Epithelial cell of prostate (primary cell): ENCODE data around the gene OAS3.
"Not testable (repeated sequence)": the region's sequence is repeated elsewhere in the genome, so short reads cannot be mapped to it uniquely, and the experiment has no call there.

ENCODE experiments used
- DNase-seq: peaks from one replicate; pipeline ENCODE4 v3.0.0-alpha.2; 2011; ENCODE audit warnings: low read depth, low spot score
- H3K27ac ChIP-seq: fragments of 450-650 bp; 2 replicates; pipeline ENCODE4 v1.5.1; 2017; ENCODE audit warnings: mild to moderate bottlenecking

OAS3 gene

DNA sequence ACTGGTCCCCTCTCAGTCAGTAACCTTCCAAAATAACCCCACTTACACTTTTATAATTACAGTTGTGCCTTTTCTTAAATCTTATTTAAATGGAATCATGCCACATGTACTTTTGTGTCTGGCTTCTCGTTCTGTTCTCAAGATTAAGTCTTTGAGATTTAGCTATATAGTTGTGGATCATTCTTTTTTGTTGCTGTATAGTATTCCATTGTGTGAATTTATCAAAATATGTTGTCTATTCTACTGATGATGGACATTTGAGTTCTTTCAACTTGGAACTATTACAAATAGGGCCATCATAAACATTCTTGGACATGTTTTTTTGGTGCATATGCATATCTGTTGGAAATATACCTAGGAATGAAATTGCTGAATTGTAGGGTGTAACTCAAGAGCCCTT is 9.0 kb downstream of the OAS3 start:
- no peak overlapping the region for H3K27ac ChIP-seq
- DNase-seq = no peak

DNA sequence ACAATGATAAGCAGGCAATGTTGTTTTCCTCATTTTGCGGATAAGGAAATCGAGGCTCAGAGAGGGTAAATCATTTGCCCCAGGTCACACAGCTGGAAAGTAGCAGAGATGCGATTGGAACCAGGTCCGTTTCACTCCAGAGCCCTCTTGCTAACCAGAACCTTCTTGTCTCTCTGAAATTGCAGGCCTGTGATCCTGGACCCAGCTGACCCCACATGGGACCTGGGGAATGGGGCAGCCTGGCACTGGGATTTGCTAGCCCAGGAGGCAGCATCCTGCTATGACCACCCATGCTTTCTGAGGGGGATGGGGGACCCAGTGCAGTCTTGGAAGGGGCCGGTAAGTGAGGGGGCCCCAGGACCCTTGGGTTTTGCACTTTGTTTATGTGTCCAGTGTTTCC is 9.5 kb downstream of the OAS3 start:
- H3K27ac ChIP-seq = no peak overlapping the region
- no peak for DNase-seq

DNA sequence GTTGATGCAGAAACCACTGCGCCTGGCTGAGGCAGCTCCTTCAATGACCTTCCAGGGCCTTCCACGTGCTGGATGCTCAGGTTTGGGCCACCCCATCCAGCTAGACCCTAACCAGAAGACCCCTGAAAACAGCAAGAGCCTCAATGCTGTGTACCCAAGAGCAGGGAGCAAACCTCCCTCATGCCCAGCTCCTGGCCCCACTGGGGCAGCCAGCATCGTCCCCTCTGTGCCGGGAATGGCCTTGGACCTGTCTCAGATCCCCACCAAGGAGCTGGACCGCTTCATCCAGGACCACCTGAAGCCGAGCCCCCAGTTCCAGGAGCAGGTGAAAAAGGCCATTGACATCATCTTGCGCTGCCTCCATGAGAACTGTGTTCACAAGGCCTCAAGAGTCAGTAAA is 10.5 kb downstream of the OAS3 start:
- no peak overlapping the region for H3K27ac ChIP-seq
- no peak for DNase-seq

DNA sequence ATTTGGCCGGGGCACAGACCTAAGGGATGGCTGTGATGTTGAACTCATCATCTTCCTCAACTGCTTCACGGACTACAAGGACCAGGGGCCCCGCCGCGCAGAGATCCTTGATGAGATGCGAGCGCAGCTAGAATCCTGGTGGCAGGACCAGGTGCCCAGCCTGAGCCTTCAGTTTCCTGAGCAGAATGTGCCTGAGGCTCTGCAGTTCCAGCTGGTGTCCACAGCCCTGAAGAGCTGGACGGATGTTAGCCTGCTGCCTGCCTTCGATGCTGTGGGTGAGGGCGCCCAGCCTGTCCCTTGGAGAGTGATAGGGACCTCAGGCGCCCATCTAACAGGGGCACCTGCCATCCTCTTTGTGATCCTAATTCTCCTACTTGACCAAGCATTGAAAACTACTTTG is 12.4 kb downstream of the OAS3 start:
- no peak overlapping the region for H3K27ac ChIP-seq
- no peak for DNase-seq

DNA sequence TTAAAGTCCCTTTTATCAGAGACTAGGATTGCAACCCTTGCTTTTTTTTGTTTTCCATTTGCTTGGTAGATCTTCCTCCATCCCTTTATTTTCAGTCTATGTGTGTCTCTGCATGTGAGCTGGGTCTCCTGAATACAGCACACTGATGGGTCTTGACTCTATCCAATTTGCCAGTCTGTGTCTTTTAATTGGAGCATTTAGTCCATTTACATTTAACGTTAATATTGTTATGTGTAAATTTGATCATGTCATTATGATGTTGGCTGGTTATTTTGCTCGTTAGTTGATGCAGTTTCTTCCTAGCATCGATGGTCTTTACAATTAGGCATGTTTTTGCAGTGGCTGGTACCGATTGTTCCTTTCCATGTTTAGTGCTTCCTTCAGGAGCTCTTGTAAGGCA is 18.9 kb downstream of the OAS3 start:
- DNase-seq, H3K27ac ChIP-seq: not testable (repeated sequence)

DNA sequence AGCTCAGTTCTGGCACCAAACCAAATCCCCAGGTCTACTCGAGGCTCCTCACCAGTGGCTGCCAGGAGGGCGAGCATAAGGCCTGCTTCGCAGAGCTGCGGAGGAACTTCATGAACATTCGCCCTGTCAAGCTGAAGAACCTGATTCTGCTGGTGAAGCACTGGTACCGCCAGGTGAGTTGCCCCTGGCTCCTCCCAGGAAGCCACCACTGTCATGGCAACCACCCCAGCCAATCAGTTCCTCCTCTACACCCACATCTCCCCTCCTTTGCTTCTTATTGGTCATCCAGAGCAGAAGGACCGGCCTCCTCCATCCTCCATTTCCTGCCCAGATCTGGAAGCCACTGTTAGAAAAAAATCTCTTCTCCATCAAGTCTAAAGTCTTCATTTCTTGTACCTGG is 22.8 kb downstream of the OAS3 start:
- no peak overlapping the region for H3K27ac ChIP-seq
- DNase-seq = no peak

DNA sequence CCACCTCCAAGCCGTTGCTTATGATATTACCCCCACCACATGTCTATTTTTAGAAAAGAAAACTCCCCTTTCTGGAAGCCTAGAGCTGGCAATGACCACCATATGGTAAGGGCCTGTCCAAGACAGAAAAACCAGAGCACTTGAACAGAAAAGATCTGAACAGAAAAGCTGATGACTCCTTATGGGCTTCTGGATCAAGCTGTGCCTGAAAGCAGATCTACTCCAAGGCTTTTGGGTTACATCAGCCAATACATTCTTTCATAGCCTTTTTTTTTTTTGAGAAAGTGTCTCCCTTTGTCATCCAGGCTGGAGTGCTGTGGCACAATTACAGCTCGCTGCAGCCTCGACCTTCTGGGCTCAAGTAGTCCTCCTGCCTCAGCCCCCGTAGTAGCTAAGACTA is 23.3 kb downstream of the OAS3 start:
- no peak for DNase-seq
- H3K27ac ChIP-seq = no peak overlapping the region

DNA sequence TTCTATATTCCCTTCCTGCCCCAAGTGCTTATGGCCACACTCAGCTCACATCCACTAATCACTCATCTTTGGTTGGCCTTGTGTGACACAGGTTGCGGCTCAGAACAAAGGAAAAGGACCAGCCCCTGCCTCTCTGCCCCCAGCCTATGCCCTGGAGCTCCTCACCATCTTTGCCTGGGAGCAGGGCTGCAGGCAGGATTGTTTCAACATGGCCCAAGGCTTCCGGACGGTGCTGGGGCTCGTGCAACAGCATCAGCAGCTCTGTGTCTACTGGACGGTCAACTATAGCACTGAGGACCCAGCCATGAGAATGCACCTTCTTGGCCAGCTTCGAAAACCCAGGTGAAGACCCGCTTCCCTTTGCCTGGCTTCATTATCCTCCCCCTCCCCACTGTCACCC is 24.3 kb downstream of the OAS3 start:
- no peak for DNase-seq
- no peak overlapping the region for H3K27ac ChIP-seq

DNA sequence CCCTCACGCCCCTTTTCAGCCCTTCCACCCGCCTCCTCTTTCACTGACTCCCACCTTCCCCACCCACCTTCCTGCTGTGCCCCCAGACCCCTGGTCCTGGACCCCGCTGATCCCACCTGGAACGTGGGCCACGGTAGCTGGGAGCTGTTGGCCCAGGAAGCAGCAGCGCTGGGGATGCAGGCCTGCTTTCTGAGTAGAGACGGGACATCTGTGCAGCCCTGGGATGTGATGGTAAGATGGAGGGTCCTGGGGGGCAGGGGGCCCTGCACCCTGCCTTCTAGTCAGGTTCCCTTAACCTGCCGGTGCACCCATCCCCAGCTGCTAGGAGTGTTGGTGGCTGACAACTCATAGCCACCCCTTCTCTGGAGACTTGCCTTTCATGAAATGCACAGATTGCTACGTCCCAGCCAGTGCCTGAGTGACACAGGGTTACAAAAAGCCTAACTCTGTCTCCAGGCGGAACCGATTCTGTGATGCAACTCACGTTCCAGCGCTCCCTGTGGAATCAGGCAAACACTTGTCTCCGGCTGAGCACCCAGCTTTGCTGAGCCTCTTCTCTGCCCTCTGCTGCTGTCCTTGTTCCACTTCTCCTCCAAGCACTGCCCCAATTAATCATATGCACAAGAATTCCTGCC is 25.1 kb downstream of the OAS3 start:
- DNase-seq = no peak
- no peak overlapping the region for H3K27ac ChIP-seq

DNA sequence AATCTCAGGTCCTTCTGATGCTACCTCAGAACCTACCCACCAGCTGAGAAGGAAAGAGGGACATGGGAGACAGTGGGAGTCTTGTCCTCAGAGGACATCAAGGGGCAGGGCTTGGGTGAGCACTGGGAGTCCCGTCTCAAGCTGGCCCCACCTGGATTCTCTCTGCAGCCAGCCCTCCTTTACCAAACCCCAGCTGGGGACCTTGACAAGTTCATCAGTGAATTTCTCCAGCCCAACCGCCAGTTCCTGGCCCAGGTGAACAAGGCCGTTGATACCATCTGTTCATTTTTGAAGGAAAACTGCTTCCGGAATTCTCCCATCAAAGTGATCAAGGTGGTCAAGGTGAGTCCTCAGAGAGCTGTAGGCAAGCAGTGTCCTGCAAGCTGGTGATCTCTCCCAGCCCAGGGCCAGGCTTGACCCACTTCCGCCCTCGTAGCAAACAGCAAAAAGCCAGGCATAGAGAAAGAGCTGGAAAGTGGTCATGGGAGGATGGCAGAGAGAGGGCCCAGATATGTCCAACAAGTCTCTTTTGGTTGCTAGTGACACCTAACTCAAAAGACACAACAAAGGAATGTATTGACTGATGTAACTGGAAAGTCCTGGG is 25.9 kb downstream of the OAS3 start:
- DNase-seq = no peak
- no peak overlapping the region for H3K27ac ChIP-seq

DNA sequence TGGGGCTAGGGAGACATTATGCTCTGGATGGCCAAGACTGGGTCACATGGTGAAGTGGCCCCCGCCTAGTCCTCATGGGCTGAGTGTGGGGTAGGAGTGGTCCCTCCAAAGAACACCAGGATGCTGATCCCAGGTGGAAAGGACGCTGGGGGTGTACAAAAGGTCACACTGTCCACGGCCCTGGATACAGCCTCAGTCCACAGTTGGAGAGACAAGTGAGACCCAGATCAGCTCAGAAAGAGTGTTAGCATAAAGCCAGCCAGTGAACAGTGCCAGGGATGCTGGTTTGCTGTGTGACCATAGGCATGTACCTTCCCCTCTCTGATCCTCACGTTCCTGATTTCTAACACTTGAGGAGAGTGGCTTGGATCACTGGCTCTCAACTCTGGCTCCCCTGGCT is 26.6 kb downstream of the OAS3 start:
- H3K27ac ChIP-seq = no peak overlapping the region
- no peak for DNase-seq

DNA sequence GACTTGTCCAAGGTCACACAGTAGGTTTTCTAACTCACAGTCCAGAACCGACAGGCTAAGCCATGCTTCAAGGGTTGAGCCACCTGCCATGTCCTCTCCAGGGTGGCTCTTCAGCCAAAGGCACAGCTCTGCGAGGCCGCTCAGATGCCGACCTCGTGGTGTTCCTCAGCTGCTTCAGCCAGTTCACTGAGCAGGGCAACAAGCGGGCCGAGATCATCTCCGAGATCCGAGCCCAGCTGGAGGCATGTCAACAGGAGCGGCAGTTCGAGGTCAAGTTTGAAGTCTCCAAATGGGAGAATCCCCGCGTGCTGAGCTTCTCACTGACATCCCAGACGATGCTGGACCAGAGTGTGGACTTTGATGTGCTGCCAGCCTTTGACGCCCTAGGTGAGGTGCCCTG is 27.4 kb downstream of the OAS3 start:
- no peak overlapping the region for H3K27ac ChIP-seq
- DNase-seq = no peak

DNA sequence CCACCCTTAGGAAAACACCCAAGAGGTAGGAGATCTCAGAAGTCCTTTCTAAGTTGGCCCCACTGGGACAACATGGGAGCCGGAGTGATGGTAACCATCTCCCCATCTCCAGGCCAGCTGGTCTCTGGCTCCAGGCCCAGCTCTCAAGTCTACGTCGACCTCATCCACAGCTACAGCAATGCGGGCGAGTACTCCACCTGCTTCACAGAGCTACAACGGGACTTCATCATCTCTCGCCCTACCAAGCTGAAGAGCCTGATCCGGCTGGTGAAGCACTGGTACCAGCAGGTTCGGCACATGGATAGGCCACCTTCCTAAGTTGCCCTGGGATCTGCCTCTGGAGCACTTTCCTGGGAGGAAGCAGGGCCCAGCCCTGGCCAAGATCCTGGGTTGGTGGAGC is 29.0 kb downstream of the OAS3 start:
- no peak for DNase-seq
- H3K27ac ChIP-seq = no peak overlapping the region

DNA sequence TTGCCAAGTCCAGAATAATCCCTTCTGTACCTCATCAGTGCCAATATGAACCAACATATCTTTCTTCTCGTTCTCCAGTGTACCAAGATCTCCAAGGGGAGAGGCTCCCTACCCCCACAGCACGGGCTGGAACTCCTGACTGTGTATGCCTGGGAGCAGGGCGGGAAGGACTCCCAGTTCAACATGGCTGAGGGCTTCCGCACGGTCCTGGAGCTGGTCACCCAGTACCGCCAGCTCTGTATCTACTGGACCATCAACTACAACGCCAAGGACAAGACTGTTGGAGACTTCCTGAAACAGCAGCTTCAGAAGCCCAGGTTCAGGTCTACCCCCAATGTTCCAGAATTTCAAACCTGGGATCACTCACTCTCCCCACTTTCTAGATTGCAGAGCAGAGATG is 29.6 kb downstream of the OAS3 start:
- no peak overlapping the region for H3K27ac ChIP-seq
- no peak for DNase-seq

DNA sequence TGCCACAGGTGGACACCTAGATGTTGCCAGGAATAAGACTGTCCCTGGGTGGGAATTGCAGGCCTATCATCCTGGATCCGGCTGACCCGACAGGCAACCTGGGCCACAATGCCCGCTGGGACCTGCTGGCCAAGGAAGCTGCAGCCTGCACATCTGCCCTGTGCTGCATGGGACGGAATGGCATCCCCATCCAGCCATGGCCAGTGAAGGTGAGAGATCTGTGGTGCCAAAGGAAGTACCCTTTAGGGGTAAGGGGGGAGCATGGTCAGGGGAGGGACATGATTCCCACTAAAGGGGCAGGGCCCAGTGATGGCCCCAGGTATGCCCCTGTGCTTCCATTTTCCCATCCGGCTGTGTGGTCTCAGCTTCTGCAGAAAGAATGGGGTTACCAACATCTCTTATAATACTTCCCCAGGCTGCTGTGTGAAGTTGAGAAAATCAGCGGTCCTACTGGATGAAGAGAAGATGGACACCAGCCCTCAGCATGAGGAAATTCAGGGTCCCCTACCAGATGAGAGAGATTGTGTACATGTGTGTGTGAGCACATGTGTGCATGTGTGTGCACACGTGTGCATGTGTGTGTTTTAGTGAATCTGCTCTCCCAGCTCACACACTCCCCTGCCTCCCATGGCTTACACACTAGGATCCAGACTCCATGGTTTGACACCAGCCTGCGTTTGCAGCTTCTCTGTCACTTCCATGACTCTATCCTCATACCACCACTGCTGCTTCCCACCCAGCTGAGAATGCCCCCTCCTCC is 31.5 kb downstream of the OAS3 start:
- DNase-seq = no peak
- H3K27ac ChIP-seq = no peak overlapping the region

DNA sequence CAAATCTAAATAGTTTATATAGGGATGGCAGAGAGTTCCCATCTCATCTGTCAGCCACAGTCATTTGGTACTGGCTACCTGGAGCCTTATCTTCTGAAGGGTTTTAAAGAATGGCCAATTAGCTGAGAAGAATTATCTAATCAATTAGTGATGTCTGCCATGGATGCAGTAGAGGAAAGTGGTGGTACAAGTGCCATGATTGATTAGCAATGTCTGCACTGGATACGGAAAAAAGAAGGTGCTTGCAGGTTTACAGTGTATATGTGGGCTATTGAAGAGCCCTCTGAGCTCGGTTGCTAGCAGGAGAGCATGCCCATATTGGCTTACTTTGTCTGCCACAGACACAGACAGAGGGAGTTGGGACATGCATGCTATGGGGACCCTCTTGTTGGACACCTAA is 32.1 kb downstream of the OAS3 start:
- H3K27ac ChIP-seq = no peak overlapping the region
- DNase-seq = no peak

DNA sequence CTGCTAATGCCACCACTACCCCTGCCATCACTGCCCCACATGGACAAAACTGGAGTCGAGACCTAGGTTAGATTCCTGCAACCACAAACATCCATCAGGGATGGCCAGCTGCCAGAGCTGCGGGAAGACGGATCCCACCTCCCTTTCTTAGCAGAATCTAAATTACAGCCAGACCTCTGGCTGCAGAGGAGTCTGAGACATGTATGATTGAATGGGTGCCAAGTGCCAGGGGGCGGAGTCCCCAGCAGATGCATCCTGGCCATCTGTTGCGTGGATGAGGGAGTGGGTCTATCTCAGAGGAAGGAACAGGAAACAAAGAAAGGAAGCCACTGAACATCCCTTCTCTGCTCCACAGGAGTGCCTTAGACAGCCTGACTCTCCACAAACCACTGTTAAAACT is 33.0 kb downstream of the OAS3 start:
- no peak overlapping the region for H3K27ac ChIP-seq
- DNase-seq = no peak

DNA sequence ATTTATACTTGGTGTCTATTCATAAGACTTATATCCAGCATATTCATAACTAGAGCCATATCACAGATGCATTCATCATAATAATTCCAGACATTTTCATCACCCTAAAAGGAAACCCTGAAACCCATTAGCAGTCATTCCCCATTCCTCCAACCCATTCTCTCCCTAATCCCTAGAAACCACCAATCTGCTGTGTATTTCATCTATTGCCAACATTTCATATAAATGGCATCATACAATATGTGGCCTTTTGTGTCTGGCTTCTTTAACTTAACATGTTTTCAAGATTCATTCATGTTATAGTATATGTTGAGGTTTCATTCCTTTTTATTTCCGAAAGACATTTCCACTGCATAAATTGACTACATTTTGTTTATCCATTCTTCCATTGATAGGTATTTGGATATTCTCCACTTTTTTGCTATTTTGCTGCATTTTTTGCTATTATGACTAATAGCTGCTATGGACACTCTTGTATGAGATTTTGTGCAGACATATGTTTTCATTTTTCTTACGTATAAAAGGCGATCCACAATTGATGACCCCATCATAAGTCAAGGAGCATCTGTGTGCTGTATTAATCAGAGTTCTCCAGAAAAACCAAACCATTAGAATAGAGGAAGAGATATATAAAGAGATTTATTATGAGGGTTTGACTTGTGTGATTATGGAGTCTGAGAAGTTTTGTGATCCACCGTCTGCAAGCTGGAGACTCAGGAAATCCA is 34.9 kb downstream of the OAS3 start:
- no peak for DNase-seq
- H3K27ac ChIP-seq = no peak overlapping the region

DNA sequence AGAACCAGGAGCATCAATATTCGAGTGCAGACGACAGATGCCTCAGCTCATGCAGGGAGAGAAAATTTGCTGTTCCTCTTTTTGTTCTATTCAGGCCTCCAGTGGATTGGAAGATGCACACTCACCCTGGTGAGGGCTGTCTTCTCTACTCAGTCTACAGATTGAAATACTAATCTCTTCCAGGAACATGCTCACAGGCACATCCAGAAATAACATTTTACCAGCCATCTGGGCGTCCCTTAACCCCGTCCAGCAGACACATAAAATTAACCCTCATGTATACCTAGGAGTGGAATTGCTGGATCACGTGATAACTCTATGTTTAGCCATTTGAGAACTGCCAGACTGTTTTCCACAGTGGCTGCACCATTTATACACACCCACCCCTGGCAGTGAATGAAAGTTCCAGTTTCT is 35.6 kb downstream of the OAS3 start:
- H3K27ac ChIP-seq = no peak overlapping the region
- DNase-seq = no peak

DNA sequence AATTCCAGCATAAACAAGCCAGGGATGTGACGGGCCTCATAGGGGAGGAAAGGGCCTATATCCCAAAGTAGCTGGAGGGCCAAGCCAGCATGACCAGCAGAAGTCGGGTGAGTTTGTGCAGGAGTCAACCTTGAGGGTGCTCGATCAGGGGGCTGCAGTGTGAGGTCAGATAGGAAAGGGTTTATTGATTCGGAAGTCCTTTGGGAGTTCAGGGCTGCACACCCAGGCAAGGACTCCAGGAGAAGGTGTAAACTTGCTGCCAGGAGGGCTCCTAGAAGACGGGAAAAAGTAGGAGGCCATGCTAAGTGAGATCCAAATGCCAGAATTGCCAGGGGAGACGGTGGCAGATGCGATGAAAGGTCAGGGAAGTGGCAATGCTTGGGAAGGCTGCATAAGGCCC is 36.6 kb downstream of the OAS3 start:
- no peak overlapping the region for H3K27ac ChIP-seq
- DNase-seq = no peak

DNA sequence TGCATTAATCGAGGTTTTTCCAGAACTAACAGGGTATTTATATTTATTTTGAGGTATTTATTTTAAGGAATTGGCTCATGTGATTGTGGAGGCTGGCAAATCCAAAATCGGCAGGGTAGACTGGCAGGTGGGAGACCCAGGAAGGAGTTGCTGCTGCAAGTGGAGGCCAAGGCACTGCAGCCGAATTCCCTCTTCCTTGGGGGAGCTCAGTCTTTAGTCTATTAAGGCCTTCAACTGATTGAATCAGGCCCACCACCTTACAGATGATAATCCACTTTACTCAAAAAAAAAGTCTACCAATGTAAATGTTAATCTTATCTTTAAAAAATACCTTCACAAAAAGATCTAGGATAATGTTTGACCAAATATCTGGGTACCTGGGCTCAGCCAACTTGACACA is 38.9 kb downstream of the OAS3 start:
- no peak for DNase-seq
- no peak overlapping the region for H3K27ac ChIP-seq
